GM12801 (cell line): ENCODE measurements around the gene AP1M1.

Experiments used
- TF ChIP-seq, protein P1 (sequence below): IDR thresholded peaks from one replicate; pipeline ENCODE4 v1.5.1; 2011; ENCODE audit warnings: control low read depth; ENCODE audit not compliant: insufficient read length; ENCODE audit errors: extremely low read depth

The AP1M1 gene

DNA sequence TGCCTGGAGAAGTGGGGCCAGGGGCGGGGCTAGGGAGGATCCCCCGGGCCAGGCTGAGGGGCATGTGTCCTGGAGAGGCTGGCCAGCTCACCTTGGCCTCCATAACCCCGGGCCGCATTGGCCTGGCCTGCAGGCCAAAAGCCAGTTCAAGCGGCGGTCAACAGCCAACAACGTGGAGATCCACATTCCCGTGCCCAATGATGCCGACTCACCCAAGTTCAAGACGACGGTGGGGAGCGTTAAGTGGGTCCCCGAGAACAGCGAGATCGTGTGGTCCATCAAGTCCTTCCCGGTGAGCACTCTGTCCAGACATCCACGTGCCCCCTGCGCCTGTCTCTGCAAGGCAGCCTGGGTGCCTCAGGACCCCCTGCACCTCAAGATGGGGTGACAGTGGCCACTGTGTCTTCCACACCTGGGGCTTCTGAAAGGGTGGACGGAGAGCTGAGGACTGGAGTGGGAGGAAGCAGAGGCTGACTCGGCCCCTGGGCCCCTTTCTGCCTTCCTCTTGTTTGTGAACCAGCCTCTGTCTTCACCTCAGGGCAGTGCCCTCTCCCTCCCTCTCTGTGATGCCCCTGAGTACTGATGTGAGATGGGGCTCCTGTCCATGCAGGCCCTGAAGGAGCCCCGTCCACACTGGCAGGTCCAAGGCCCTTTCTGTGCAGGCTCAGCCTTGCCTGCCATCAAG, 31.1 kb downstream of the AP1M1 start:
- TF ChIP-seq, protein P1, sequence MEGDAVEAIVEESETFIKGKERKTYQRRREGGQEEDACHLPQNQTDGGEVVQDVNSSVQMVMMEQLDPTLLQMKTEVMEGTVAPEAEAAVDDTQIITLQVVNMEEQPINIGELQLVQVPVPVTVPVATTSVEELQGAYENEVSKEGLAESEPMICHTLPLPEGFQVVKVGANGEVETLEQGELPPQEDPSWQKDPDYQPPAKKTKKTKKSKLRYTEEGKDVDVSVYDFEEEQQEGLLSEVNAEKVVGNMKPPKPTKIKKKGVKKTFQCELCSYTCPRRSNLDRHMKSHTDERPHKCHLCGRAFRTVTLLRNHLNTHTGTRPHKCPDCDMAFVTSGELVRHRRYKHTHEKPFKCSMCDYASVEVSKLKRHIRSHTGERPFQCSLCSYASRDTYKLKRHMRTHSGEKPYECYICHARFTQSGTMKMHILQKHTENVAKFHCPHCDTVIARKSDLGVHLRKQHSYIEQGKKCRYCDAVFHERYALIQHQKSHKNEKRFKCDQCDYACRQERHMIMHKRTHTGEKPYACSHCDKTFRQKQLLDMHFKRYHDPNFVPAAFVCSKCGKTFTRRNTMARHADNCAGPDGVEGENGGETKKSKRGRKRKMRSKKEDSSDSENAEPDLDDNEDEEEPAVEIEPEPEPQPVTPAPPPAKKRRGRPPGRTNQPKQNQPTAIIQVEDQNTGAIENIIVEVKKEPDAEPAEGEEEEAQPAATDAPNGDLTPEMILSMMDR, result no peak

DNA sequence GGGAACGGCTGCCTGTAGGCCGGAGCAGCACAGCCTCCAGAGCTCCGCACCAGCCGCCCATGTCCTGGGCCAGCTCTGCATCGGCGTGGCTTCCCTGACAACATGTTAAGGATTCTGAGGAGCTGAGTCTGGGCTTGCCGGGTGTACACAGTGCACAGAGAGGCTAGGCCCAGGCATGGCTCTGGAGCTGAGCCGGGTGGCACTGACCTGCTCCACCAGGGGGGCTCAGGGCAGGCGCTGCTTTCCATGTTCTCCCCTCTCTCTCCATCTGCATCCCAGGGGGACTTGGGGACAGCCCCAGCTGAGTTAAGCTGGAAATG, 31.6 kb downstream of the AP1M1 start:
- TF ChIP-seq, protein P1, result no peak

DNA sequence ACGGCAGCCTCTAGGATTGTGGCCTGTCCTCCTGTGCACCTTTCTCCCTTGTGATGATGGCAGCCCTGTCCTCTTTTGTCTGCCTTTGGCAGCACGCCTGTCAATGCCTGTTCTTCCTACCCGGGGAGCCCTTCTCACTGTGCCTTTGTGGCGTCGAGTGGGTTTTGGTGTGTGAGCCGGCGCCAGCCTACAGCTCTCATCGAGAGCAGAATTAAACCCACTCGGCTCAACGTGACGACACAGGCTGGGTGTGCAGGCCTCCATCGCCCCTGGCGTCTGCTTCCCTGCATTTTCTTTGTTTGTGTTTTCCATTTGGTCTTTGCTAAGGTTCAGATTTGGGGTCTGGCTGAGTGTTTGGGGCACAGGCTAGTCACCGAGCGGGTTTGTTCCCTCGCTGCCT, 34.4 kb downstream of the AP1M1 start:
- TF ChIP-seq, protein P1, result no peak

DNA sequence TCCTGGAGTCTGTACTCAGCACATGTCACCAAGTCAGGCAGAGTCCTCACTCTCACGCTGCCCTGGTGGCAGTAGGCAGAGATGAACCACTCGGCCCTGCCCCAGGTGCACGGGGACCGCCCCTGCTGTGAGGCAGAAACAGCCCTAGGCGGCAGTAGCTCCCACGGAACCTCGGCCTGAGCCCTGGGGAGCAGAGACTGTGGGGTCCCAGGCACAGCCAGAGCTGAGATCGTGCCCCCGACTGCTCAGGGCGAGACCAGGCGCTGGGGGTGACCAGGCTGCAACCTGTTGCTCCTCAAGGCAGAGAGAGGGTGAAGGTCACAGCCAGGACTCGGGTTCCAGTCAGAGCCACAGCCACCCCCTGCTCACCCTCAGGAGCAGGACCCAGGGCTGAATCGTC, 34.9 kb downstream of the AP1M1 start:
- TF ChIP-seq, protein P1, result no peak

DNA sequence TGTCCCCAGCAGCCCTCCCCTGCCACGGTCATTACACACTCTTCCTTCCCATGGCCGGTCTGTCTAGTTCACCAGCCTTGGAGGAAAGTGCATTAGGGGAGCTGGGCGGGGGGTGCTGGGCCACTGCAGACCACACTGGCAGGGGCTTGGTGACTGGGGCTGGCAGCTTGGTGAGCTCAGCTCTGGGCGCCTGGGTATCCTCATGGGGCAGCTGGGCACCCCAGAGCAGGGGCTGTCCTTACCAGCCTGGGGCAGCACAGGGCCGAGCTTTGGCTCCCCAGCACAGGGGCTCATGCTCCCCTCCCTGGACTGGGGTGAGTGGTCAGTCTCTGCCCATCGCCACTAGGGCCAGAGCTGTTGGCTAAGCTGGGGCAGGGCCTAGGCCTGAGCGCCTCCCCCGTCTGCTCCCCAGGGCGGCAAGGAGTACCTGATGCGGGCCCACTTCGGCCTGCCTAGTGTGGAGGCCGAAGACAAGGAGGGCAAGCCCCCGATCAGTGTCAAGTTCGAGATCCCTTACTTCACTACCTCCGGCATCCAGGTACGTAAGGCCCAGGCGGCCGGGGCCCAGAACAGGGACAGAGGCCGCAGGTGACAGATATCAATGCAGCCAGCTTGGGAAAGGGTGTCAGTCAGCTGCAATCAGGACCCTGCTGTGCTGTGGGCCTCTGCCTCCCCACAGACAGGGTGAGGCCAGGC, 35.5 kb downstream of the AP1M1 start:
- TF ChIP-seq, protein P1, result no peak

DNA sequence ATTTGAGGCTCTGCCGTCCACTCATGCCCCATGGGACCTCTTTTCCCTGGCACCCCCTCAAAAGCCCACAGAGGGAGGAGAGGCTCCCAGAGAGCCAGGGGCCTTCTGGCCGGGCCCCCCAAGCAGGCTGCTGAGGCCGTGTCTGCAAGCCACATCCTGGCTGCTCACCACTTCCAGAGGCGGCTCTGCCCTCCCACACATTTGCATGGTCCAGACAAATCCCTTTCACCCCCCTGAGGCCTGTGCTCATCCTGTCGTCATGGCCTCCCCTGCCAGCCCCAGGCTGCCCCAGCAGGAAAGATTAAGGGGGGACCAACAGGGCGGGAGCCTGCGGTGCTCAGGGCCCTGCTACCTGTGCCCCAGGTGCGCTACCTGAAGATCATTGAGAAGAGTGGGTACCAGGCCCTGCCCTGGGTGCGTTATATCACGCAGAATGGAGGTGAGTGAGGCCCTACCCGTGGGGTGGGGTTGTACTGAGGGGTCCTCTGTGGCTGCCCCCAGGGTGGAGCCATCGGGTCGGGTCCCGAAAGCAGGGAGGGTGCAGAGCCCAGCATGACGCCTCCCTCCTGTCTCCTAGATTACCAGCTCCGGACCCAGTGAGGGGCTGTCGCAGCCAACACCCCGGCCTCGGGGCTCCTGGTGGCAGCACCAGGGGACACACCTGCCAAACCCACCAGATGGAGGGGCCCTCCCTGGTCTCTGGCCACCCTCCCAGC, 36.3 kb downstream of the AP1M1 start:
- TF ChIP-seq, protein P1, result no peak

DNA sequence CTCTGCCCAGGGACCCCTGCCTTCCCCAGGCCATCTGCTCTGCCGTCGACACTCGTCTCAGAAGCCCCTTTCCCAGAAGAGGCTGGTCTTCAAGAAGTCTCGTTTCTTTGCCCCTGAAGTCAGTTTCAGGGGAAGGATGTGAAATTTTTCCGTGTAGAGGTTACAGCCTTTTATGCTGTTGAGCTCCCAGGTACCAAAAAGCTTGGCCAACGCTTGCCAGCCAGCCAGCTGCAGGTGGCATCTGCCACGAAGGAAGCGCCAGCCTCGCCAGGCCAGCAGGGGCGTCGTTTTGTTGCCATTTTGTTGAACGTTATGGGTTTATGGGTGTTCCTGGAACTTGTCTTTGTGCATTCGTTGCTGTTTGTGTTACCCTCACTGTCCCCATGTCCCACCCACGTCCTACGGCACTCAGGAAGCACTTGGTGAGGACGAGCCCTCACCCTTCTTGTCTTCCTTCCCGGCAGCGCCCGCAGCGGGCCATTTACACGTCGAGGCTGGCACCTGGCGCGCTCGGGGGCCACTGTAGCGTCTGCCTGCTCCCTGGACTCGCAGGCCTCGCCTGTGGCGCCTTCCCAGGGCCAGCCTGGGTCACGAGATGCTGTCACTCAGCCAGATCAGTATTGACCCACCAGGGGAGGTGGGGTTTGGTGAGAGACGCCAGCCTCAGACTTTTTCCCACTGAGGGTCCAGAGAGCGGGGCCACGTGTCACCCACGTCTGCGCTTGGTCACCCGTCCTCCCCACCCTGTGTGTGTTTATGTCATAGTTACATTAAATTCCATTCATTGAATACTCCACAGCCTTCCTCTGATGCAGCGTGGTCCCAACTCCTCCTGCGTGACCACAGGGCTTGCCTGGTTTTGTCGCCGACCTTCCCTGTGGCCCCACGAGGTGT, 37.1 kb downstream of the AP1M1 start:
- TF ChIP-seq, protein P1, result no peak
